Muscle layer of duodenum (tissue), 2 donors: ENCODE data around the gene SAMM50.

Experiments
- H3K27ac ChIP-seq: one replicate; pipeline ENCODE4 v1.7.0; 2013; ENCODE audit warnings: mild to moderate bottlenecking, low read length
- H3K27me3 ChIP-seq: one replicate; pipeline ENCODE4 v1.7.0; 2013; ENCODE audit warnings: low read depth, mild to moderate bottlenecking, control low read depth, low read length
- H3K36me3 ChIP-seq, 2 donors: one replicate each; pipeline ENCODE4 v1.7.0; 2013; ENCODE audit warnings: low read length in 2 of 2, control low read depth in 1 of 2, mild to moderate bottlenecking in 1 of 2; ENCODE audit not compliant: insufficient read depth in 2 of 2, control insufficient read depth in 1 of 2
- H3K4me1 ChIP-seq, 2 donors: one replicate each; pipeline ENCODE4 v1.7.0; 2013; ENCODE audit warnings: low read length in 2 of 2, mild to moderate bottlenecking in 2 of 2, control low read depth in 1 of 2, moderate library complexity in 1 of 2; ENCODE audit not compliant: insufficient read depth in 2 of 2, control insufficient read depth in 1 of 2
- H3K4me3 ChIP-seq, 2 donors: one replicate each; pipeline ENCODE4 v1.7.0; 2013; ENCODE audit warnings: low read length in 2 of 2, low read depth in 1 of 2, mild to moderate bottlenecking in 1 of 2
- H3K9me3 ChIP-seq, 2 donors: one replicate each; pipeline ENCODE4 v1.7.0; 2013; ENCODE audit warnings: low read length in 2 of 2, control low read depth in 1 of 2, mild to moderate bottlenecking in 1 of 2; ENCODE audit not compliant: control insufficient read depth in 1 of 2
- donor health status: healthy.

The SAMM50 gene

DNA sequence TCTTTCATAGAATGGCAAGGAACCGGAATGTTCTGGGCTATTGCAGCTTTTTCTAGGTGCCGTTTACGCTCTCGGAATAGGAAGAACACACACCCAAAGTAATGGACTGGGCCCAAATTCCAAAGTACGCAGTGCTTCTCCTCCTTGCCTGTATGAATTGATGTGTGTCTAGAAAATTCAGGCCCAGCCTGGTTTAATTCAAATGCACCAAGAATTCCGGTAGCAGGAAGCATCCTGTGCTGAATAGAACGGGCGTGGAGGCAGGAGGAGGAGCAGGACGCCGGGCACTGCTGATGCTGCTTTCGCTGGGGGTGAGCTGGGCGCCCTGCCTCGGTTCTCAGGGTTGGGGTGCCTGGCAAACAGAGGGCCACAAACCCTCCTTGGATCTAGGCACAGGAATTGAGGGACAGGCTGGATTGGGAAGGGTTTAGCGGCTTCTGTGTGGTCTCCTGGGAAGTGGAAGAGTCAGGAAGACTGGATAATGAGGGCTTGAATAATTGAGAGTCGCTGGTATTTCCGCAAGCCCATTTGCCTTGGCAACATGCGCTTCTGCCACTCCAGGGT, 70.9 kb downstream of the SAMM50 start:
- Histone ChIP-seq H3K9me3 (no peaks in the 10 kb centered on the region), H3K4me1 (peaks cover 0 to 13% of the 10 kb centered on the region in 2 donors), H3K4me3 (peak overlapping the region in 1 of 2 donors; percentile 11), H3K36me3 (no peaks in the 10 kb centered on the region), H3K27ac (peak overlapping the region; percentile 82), H3K27me3 (no peaks in the 10 kb centered on the region)

DNA sequence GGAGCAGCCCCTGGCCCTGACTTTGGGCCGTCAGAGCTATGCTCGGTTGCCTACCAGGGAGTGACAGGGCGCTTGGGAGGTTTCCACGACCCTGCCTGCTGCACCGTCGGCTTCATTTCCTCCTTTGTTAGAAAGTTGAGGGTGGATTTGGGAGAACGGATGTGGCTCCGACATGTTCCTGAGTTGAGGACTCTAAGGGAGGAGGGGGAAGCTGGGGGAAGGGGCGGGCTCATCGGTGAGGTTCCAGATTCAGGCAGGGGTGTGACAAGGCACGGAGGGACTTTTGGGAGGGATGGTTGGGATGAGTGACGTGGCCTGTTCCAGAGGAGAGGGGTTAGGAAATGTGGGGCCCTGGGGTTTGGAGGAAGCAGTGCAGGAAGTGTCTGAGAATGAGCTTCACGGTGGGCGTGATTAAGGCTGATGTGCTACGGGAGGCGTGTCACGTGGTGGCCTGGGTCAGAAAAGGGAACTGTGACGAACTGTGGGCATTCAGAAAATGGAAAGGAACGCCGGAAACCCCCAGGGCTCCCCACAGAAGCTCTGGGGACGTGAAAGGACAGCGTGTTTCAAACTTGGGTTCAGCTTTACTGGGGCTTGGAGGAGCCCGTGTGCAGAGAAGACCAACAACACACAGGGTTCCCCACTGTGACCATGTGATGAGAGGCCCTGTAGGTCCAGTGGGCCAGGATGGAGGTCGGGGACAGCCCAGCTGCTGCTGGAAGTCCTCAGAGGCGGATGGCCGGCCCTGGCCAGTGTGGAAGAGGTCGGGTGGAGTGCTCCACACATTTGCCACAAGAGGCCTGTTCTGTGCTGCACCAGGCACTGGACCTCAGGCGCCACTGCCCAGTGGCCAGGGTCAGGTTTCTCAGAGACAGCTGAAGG, 71.6 kb downstream of the SAMM50 start:
- peak overlapping the region; percentile 82 for H3K27ac ChIP-seq
- no peak overlapping the region for H3K4me3 ChIP-seq
- peaks cover 0 to 13% of the 10 kb centered on the region in 2 donors for H3K4me1 ChIP-seq
- H3K36me3 ChIP-seq, result no peaks in the 10 kb centered on the region
- no peaks in the 10 kb centered on the region for H3K27me3 ChIP-seq
- H3K9me3 ChIP-seq, result no peaks in the 10 kb centered on the region

DNA sequence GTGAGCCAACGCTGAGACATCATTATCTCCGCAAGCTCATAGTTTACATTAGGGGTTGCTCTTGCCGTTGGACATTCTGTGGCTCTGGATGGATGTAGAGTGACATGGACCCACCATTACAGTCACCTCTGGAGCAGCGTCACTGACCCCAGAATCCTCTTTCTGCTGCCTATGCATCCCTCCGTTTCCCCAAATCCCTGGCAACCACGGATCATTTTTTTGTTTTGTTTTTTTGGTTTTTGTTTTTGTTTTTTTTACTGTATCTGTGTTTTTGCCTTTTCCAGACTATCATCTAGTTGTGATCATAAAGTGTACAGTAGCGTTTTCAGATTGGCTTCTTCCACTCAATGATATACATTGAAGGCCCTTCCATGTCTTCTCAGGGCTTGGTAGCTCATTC, 72.8 kb downstream of the SAMM50 start:
- Histone ChIP-seq H3K4me1 (peaks cover 0 to 13% of the 10 kb centered on the region in 2 donors), H3K27ac (no peak overlapping the region), H3K9me3 (no peaks in the 10 kb centered on the region), H3K27me3 (no peaks in the 10 kb centered on the region), H3K4me3 (no peak overlapping the region), H3K36me3 (no peaks in the 10 kb centered on the region)

DNA sequence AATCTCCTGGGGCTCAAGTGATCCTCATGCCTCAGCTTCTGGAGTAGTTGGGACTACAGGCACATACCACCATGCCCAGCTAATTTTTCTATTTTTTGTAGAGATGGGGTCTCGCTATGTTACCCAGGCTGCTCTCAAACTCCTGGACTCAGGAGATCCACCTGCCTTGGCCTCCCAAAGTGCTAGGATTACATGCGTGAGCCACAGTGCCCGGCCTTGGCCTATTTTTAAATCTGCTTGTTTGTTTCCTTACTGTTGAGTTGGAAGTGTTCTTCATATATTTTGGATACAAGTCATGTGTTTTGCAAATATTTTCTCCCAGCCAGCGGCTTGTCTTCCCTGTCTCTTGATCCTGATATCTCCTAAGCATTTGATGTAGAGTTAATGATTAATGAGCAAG, 73.8 kb downstream of the SAMM50 start:
- Histone ChIP-seq H3K27ac (no peak overlapping the region), H3K36me3 (no peaks in the 10 kb centered on the region), H3K4me3 (no peak overlapping the region), H3K27me3 (no peaks in the 10 kb centered on the region), H3K4me1 (peaks cover 0 to 13% of the 10 kb centered on the region in 2 donors), H3K9me3 (no peaks in the 10 kb centered on the region)

DNA sequence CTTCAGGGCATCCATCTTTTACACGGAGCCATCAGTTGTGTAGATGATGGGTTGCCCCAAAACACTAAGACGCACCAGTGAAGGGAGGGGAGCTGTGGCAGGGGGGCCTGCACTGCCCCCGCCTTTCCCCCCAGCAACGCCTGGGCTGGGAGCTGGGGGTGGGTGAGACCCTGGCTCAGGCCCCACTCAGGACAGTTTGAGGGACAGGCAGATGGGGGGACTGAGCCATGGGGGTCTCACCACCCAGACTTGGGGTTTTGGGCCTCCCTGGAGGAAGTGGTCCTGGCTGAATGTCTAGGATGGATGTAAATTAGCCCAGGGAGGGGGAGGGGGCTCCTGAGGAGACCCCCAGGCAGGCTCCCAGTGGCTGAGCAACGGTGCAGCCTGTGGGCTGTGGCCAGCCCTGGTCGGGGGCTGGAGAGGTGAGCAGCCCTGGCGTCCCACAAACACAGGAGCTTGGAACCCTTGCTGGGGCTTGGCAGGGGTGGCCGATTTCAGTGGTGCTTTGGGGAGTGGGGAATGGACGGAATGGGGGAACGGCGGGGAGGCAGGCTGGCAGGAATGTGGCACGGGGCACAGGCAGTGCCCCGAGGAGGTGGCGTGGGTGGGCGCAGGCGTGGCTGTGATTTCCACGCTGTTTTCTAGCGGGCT, 74.9 kb downstream of the SAMM50 start:
- peaks cover 0 to 7% of the 10 kb centered on the region in 2 donors for H3K4me1 ChIP-seq
- H3K27ac ChIP-seq, result no peak overlapping the region
- no peaks in the 10 kb centered on the region for H3K9me3 ChIP-seq
- H3K27me3 ChIP-seq, result no peaks in the 10 kb centered on the region
- H3K36me3 ChIP-seq, result no peaks in the 10 kb centered on the region
- no peak overlapping the region for H3K4me3 ChIP-seq

DNA sequence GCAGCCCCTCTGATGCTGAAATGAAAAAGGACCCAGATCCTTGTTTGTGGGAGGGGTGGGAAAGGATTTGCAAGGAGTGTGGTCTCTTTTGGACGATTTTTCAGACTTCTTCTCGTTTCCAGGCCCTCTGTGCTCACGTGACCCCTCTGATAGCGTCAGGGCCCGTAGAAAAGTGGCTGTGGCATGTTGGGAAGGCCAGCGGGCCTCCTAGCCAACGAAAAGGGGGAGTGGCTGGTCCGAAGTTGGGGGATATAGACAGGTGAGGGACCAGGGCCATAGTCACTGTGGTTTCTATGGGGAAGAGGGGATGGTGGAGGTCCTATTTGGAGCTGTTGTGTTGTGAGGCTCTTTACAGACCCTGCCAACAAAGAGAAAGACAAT, 75.5 kb downstream of the SAMM50 start:
- Histone ChIP-seq H3K4me3 (no peak overlapping the region), H3K27me3 (no peaks in the 10 kb centered on the region), H3K4me1 (peaks cover 0 to 5% of the 10 kb centered on the region in 2 donors), H3K27ac (peak overlapping the region; percentile 59), H3K9me3 (no peaks in the 10 kb centered on the region), H3K36me3 (no peaks in the 10 kb centered on the region)

DNA sequence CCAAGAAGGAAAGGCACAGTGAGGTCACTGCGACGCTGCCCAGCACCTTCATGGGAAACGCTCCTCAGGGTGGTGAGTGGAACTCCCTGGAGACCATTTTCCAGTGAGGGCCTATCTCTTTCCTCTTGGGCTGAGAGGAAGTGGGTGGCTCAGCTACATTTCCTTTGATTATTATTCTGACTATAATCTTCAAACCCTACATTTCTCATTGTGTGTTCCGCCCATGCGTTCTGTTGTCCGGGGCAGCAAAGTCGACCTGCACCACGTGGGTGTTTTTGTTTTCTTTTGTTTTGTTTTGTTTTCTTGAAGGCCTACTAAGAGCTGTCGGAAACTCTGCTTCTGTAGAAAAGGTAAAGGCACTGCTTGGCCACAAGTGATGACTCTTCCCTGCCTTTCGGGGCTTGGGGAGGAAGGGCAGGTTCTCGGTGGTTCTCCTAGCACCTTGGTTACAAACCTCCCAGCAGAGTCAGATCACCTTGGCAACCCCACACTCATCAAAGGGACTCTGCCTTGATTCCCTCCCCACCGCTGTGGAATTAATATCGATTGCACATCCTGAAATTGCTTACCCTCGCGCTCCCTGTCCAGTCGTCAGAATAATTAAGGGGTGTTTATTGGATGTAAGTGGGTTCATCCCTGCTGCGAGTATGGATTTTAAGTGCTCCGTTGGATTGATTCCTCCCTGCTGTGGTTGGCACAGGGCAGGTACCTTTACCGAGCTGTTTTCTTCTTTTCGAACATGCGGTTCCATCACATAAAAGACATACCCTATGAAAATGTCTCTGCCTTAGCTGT, 76.1 kb downstream of the SAMM50 start:
- Histone ChIP-seq H3K4me3 (no peak overlapping the region), H3K27ac (peak overlapping the region; percentile 59), H3K9me3 (no peaks in the 10 kb centered on the region), H3K36me3 (no peaks in the 10 kb centered on the region), H3K4me1 (peaks cover 0 to 1% of the 10 kb centered on the region in 2 donors), H3K27me3 (no peaks in the 10 kb centered on the region)

DNA sequence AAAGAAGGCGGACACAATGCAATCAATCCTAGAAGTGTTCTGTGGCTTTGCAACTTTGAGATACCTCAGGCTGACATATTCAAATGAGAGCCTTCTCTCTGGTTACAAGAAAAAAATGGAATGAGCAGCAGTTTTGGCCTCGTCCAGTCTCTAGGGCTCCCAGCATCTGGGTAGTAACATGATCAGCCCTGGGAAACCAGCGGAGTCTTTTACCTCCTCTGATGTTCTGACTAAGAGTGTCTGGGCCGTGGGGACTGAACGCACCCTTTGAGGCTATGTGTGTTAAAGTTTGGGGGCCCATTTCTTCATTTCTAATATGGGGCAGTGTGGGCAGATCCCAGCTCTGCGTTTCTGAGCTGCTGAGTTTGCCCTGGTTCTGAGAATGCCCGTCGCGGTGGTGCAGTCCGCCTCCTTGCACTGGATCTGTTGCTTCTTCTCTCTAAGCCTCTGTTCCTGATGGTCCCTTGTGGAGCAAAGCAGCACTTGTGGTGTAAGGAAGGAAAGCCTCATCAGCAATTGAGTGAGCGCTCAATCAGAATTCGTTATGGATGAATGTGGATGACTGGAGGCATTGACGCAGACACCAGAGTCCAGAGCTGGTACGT, 77.0 kb downstream of the SAMM50 start:
- Histone ChIP-seq H3K4me1 (no peaks in the 10 kb centered on the region), H3K27ac (no peak overlapping the region), H3K9me3 (no peaks in the 10 kb centered on the region), H3K36me3 (no peaks in the 10 kb centered on the region), H3K4me3 (no peak overlapping the region), H3K27me3 (no peaks in the 10 kb centered on the region)

DNA sequence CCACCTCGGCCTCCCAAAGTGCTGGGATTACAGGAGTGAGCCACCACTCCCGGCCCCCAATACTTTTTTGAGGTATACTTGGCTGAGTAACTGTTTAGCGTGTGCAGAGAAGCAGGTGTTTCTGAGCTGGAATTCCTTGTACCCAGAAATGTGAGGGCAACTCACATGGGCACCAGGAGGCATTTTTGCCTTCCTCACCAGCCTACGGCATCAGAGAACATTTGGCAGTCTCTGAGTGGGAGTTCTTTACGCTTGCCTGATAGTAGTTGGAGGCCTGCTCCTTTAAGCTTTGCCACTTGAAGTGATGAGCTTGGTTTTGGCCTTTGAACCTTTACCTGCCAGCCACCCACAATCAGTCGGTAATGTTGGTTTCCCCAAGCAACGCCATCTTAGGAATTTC, 78.0 kb downstream of the SAMM50 start:
- Histone ChIP-seq H3K4me1 (peaks cover 3 to 7% of the 10 kb centered on the region in 2 donors), H3K27me3 (no peaks in the 10 kb centered on the region), H3K27ac (peak overlapping the region; percentile 19), H3K4me3 (no peak overlapping the region), H3K9me3 (no peaks in the 10 kb centered on the region), H3K36me3 (no peaks in the 10 kb centered on the region)

DNA sequence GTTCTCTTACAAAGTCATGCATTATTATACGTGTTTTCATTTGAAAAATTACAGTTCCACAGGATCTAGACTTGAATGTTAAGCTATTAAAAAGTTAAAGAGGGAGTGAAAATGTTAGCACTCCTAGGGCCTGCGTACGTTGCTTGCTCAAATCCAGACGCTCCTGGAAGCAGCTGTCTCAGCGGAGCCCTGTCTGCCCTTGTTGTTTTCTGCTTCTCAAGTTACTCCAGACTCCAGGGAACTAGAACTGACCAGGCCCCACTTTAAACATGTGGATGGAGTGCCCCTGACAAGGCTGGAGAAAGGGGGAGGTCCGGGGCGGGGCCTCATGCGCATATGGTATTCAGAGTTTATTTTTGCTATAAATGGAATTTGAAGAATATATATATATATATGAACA, 78.5 kb downstream of the SAMM50 start:
- Histone ChIP-seq H3K27me3 (no peaks in the 10 kb centered on the region), H3K36me3 (no peaks in the 10 kb centered on the region), H3K27ac (peak overlapping the region; percentile 19), H3K9me3 (no peaks in the 10 kb centered on the region), H3K4me1 (peaks cover 3 to 7% of the 10 kb centered on the region in 2 donors), H3K4me3 (no peak overlapping the region)
